CD4-positive, alpha-beta T cell treated with Interleukin-17A for 4 hours (primary cell): Measurements from ENCODE around the gene AMMECR1L.
A peak's percentile ranks its signal among the peaks of the same experiment; 100 is the strongest.
"Not testable (repeated sequence)": the region's sequence is repeated elsewhere in the genome, so short reads cannot be mapped to it uniquely, and the experiment has no call there.

Experiments
- DNase-seq: peaks from one replicate; pipeline ENCODE4 v3.0.0-alpha.2; 2020; ENCODE audit warnings: mixed read lengths

Gene AMMECR1L

DNA sequence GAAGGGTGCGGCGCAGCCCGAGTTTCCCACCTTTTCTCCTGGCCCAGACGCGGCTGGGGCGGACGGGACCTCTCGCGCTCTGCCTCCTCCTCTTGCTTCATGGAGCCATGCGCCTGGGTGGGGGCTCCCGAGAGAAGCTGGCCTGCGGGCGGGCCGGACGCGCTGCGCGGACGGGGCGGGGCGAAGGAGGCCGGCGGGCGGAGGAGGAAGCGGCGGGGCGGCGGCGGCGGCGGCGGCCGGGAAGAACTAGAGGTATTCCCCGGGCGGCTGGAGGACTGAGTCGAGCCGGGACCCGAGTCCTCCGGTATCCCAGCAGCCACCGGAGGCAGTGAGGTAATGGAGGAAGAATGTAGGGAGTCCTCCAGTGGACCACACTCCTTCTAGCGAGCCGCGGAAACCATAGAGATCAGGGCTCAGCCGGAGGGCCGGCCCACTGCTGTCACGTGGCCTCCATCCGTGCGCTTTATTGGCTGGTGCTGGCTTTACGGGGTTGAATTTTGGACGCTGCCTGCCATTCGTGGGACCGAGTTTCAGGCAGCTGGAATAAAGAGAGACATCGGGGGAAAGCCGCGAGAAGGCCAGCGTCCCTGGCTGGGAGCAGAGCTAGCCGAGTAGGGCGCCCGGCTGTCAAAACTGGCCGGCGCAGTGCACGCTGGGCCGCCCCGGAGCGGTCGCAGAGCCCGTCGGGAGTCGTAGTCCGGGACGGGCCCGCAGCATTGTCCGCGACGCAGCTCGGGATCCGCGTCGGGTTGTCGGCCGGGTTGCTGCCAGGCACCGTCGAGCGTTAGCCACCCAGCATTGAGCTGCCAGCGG, at the start of gene AMMECR1L:
Gene AMMECR1L, minus strand, starts transcription at position 177 of the 813 bp plus-strand sequence. CDS start 11,722 bp downstream, outside the sequence.
- peak; percentile 74 for DNase-seq

DNA sequence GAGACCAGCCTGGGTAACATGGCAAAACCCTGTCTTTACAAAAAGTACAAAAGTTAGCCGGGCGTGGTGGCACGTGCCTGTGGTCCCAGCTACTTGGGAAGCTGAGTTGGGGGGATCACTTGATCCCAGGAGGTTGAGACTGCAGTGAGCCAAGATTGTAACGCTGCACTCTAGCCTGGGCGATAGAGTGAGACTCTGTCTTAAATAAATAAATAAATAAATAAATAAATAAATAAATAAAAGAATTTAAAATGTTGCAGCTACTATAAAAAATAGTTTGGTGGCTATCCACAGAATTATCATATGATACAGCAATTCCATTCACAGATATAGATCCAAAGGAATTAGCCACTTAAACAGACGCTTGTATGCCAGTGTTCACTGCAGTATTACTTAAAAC, 49.6 kb upstream of the AMMECR1L start:
- no peak for DNase-seq

DNA sequence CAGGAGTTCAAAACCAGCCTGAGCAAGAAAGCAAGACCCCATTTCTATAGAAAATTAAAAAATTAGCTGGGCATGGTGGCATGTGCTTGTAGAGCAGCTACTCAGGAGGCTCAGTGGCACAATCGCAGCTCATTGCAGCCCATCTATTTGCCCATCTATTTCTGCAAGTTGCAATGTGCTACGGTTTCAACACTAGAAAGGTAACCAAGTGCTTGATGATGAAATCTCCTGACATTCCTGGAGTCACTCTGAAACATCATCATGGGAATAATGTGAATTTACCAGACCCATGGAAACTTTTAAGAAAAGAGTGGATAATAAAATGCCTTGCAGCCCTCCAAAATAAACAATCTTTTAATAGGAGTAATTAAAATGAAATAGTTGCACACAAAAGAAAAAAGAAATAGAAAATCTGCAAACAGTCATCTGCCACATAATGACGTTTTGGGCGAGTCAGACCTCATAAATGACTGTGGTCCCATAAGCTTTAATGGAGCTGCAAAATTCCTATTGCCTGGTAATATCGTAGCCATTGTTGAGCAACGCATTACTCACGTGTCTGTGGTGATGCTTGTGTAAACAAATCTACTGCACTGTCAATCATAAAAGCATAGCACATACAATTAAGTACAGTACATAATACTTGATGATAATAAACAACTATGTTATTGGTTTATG, 46.6 kb upstream of the AMMECR1L start:
- no peak for DNase-seq

DNA sequence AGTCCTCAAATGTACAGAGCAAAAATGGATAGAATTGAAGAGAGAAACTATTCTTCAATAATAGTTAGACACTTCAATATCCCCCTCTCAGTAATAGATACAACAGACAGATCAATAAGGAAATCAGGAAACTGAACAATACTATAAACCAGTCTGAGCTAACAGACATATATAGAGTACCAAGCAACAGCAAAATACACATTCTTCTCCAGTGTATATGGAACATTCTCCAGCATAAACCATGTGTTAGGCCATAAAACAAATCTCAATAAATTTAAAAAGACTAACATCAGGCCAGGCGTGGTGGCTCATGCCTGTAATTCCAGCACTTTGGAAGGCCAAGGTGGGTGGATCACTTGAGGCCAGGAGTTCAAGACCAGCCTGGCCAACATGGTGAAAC, 43.7 kb upstream of the AMMECR1L start:
- no peak for DNase-seq

DNA sequence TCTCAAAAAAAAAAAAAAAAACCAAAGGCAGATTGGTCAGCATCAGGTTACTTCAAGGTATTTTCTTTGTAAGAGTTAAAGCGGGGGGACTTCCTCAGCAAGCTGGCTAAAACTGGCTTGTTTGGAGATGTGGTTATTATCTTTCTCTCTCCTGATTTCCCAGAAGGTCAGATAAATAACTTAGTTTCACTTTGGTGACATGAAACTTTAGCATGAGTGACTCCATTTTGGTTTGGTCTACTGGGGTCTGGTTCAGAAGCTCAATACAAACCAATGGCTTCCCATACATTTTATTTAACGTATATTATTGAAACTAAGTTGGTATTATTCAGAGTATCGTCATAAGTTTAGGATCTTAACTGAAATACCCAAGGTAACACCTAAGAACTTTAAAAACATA, 41.6 kb upstream of the AMMECR1L start:
- no peak for DNase-seq

DNA sequence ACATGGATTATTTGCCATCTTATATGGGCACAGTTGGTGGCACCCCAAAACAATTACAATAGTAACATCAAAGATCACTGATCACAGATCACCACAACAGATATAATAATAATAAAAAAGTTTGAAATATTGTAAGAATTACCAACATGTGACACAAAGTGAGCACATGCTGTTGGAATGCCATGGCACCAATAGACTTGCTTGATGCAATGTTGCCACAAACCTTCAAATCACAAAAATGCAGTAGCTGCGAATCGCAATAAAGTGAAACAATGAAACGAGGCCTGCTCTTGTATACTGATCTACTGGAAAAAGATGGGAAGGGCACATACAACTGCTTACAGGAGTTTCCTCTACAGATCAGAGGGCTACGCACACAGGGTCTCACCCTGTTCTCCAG, 32.2 kb upstream of the AMMECR1L start:
- DNase-seq: no peak

DNA sequence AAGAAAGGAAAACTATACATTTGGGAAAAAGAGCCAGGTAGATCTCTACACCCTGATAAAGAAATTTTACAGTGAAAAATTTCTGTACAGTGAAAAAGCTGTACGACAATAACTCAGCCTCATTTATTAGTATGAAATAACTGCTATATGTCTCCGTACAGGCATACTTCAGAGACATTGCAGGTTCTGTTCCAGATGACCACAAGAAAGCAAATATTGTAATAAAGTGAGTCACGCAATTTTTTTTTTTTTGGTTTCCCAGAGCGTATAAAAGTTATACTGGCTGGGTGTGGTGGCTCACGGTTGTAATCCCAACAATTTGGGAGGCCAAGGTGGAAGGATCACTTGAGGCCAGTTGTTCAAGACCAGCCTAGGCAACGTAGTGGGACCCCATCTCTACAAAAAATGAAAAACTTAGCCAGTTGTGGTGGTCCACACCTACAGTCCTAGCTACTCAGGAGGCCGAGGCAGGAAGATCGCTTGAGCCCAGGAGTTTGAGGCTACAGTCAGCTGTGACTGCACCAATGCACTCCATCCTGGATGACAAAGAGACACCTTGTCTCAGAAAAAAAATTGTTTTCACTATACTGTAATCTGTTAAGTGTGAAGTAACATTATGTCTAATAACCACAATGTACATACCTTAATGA, 28.2 kb upstream of the AMMECR1L start:
- DNase-seq: no peak

DNA sequence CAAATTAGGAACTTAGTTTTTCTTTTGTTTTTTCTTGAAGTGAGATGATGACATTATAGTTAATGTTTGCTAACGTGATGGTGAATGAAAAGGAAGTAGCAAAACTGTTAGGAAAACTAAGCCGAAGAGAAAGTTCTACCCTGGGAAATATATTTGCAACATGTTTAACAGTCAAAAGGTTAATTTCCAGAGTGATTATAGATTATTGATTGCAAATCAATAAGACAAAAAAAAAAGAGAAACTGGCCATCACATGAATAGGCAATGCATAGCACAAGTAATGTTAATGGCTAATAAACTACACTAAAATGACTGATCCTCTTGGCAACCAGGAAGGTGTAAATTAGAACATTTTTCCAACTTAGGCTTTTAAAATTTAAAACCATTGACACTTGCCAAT, 26.0 kb upstream of the AMMECR1L start:
- no peak for DNase-seq

DNA sequence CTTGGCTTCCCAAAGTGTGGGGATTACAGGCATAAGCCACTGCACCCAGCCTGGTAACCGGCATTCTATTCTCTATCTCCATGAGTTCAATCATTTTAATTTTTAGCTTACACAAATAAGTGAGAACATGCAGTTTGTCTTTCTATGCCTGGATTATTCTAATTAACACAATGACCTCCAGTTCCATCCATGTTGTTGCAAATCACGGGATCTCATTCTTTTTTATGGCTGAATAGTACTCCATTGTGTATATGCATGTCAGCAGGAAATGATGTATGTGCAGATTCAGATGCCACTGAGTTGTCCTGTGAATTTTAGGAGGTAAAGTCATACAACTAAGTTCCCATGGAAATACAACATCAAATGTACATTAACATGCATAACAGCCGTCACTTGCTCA, 24.7 kb upstream of the AMMECR1L start:
- no peak for DNase-seq

DNA sequence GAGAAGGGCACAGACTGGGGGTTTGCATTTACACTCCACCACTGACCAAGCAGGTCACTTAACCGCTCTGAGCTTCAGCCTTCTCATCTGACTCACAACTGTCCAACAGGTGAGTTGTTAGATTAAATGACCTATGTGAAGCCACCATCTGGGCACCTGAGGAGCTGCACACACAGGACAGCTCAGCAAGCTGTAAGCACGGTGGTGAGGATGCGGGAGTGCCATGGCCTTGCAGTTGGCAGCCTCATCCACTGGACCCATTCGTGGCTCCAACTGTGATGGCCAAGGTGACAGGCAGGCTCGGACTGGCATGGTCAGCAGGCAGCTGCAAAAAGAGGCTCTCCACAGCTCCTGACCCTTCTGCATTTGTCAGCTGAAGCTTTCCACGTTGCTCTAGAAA, 23.3 kb upstream of the AMMECR1L start:
- no peak for DNase-seq

DNA sequence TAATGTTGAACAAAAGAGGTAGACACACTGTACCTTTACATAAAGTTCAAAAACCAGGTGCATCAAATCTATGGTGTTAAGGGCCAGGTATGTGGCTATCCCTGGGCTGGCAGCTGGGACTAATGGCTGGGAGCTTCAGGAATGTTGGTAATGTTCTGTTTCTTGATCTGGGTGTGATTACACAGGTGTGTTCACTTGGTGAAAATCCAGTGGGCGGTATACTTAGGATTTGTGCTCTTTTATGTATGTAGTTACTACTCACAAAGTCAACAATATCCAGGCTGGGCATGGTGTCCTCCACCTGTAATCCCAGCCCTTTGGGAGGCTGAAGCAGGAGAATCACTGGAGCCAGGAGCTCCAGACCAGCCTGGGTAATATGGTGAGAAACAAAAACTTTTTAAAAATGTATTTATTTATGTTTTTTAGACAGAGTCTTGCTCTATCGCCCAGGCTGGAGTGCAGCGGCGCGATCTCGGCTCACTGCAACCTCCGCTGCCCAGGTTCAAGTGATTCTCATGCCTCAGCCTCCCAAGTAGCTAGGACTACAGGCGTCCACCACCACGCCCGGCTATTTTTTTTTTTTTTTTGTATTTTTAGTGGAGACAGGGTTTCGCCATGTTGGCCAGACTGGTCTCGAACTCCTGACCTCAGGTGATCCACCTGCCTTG, 22.1 kb upstream of the AMMECR1L start:
- not testable (repeated sequence) for DNase-seq

DNA sequence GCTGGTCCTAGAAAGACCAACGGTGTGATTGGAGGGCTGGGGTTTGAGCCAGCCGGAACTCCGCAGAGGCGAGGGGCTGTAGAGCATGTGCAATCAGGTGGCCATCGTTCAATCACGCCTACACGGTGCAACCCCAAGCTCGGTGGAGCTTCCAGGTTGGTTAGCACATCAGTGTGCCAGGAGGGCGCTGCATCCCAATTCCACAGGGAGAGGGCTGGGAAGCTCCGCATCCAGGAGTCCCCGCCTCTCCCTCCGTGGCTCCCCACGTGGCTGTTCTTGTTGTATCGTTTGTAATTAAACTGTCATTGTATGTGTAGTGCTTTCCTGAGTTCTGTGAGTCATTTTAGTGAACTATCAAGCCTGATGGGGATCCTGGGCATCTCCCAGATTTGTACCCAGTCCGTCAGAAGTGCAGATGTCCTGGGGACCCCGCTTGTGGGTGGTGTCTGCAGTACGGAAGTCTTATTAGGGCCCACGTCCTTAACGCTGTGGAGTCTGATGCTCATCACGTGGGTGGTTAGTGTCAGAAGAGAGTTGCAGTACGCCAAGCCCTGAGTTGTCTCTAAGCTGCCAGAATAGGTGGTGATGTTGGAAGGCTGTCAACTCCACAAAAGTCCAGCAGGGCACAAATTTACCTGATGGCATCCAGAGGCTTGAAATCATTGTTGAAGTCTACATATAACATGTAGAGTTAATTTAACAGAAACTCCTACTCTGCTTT, 20.6 kb upstream of the AMMECR1L start:
- no peak for DNase-seq

DNA sequence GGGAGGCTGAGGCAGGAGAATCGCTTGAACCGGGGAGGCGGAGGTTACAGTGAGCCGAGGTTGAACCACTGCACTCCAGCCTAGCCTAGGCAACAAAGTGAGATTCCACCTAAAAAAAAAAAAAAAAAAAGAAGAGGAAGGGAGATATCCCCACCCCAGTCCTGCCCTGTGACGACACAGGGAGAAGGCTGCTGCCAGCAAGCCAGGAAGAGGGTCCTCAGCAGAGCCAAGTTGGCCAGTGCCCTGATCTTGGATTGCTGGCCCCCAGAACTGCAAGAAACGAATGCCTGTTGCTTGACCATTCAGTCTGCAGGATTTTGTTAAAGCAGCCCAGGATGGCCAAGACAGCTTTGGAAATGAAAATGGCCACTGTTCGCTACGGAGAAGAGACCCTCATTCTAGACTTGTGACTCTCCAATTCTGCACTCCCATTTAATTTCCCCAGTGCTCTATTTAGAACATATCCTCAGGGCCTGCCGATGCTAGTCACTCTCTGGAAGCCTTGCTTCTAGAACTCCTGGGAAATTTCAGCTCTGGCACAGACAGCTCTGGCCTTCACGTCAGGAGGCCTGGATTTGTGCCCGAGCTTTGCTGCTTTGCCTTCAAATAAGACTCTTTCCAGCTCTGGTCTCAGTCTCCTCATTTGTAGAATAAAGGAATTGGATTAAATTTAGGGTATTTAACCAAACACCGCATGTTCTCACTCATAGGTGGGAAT, 15.7 kb upstream of the AMMECR1L start:
- no peak for DNase-seq

DNA sequence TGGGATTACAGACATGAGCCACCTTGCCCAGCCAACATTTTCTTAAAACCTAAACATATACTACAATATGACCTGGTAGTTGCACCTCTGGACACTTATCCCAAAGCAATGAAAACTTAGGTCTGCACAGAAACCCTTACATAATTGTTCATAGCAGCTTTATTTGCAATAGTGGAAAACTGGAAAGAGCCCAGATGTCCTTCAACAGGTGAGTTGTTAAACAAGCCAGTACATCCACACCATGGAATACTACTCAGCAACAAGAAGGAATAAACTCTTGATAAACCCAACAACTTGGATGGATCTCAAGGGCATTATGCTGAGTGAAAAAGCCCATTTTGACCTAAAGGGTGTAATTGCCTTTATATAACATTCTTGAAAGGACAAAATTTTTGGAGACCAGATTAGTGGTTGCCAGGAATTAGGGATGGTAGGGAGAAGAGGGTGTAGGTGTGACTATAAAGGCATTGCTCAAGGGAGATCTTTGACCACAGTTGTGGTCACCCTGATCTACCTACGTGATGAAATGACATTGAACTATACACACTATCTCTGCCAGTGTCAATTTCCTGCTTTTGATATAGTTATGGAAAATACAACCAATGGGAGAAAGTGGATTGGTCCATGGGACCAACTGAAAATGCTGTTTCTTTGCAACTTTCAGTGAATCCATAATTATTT, 11.9 kb upstream of the AMMECR1L start:
- DNase-seq: no peak

DNA sequence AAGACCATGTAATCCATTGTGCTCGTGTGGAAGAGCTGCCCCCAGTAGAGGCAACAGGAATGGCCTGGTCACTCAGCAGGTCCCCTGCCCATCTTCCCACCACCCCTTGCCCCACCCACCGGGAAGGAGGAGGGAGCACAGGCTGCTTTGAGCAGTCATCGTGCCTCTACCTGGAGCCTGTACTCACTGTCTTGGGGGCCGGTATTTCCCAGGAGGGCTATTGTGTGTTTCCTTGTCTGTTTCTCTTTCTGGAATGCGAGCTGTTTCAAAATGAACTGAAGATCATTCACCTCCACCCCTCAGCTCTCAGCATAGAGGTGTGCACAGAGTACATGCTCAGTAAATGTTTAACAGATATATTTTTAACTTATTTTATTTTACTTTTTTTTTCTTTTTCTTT, 7.7 kb upstream of the AMMECR1L start:
- no peak for DNase-seq

DNA sequence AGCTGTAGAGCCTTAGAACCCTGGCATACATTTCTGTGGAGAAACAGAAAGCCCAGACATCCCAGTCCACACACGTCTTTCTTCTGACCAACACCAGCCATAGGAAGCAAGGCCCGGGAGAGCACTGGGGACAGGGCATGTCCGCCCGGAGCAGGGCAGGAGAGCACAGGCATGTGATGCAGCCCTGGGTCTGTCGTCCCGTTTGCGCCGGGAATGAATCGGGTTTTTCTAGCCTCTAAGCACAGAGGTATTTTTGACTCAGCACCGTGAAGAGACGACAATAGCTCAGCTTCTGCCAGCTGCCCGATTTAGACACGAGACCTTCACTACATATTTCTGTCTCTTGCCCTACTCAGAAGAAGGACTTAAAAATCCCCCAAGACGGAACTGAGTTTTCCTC, 7.3 kb upstream of the AMMECR1L start:
- DNase-seq: no peak

DNA sequence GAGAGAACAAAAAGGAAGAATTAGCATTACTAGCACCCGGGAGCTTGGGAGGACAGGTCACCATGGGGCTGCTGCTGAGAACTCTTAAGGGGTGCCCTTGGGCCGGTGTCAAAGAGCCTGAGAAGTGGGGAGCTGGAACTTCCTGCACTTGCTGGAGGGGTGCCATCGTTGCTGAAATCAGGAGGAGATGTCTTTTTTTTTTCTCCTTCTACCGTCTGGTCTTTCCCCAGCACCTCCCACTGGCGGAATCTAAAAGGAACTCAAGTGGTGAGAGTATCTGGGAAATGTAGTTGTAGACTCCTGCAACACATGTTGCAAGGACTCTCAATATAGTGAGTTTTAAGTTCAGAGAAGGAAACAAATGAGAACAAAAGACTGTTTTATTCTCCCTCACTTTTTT, 6.1 kb upstream of the AMMECR1L start:
- DNase-seq: no peak

DNA sequence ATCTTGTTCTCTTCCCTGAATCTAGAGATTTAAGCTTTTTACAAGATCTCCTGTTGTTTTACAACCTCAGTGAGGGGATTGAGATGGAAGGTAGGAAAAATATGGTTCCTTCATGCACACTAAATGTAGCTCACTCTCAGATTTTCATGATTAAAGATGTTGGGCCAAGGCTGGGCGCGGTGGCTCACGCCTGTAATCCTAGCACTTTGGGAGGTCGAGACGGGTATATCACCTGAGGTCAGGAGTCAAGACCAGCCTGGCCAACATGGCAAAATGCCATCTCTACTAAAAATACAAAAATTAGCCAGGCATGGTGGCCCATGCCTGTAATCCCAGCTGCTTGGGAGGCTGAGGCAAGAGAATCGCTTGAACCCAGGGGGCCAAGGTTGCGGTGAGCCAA, 5.0 kb upstream of the AMMECR1L start:
- DNase-seq: not testable (repeated sequence)

DNA sequence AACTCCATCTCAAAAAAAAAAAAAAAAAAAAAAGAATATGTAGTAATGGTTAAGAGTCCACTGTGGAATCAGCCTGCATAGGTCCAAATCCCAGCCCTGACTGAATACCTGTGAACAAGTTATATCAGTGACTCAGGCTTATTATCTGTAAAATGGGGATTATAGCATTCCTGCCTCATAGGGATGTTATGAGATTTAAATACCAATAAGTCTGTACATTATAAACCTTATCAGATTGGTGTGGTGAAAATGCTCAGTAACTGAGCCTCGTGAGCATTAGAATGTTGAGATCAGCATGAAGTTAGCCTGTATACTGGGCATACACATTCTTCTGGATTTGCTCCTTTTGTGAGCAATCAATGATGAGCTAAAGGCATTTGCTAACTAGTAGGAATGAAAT, 3.0 kb upstream of the AMMECR1L start:
- no peak for DNase-seq

DNA sequence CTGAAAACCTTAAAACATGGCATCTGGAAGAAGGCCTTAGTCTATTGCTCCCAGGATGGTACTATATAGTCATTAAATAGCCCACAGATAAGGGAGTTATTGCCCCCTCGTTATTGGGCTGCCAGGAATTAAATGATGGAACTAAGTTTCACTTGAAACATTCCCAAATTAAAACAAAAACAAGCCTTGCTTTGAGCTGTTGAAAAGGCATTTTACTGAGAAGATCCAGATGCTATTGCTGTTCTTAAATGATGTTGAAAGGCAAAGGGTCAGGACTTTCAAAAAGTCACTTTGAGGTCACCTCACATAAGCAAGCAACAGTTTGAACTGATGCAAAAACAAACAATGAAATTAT, 2.0 kb upstream of the AMMECR1L start:
- DNase-seq: no peak

DNA sequence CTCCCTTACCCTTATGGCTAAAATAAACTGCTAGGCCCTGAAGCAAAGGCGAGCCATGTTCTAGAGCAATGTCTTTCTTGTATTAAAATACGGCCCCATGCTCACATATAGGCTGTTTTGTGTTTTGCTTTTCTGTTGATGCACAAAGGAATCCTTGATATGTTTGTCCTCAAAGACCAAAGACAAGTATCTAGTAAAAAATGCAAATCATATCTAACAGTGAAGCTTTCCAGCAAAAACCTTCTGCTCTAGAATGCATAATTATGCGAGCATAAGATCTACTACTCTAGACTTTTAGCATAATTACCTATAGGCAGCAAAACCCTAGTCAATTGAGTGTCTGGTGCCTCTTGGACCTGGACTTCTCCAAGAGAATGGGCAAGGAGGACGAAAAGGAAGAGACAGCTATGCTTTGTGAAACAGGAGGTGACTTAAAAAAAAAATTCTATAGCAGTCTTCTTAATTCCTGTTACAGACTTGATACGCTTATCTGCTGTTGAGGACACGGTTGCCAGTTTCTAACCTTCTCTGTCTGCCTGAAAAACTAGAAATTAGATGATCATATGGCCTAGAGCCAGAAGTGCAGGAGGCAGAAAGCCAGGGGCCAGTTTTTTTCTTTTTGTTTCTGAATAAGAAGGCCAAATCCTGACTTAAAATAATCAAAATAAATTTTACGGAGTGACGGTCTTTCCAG, 1.5 kb upstream of the AMMECR1L start:
- no peak for DNase-seq
